Measurements from ENCODE around the gene KIF5A. TPM values are rescaled to one million over a fixed set of nuclear protein-coding genes. Genes with fewer than 3 reads are reported as not detected.
"Not testable (repeated sequence)": the region's sequence is repeated elsewhere in the genome, so short reads cannot be mapped to it uniquely, and the experiment has no call there.

The KIF5A gene
- total RNA-seq, 3 donors from 2014 or later, result 0.61 to 9.1 (median 1.2) TPM

GRCh38 chr12:57586128-57586527, 36.3 kb downstream of the KIF5A start:
- H3K36me3 ChIP-seq (ENCODE audit: low read depth), result no peaks in the 10 kb centered on the region
- TF ChIP-seq, protein P1, sequence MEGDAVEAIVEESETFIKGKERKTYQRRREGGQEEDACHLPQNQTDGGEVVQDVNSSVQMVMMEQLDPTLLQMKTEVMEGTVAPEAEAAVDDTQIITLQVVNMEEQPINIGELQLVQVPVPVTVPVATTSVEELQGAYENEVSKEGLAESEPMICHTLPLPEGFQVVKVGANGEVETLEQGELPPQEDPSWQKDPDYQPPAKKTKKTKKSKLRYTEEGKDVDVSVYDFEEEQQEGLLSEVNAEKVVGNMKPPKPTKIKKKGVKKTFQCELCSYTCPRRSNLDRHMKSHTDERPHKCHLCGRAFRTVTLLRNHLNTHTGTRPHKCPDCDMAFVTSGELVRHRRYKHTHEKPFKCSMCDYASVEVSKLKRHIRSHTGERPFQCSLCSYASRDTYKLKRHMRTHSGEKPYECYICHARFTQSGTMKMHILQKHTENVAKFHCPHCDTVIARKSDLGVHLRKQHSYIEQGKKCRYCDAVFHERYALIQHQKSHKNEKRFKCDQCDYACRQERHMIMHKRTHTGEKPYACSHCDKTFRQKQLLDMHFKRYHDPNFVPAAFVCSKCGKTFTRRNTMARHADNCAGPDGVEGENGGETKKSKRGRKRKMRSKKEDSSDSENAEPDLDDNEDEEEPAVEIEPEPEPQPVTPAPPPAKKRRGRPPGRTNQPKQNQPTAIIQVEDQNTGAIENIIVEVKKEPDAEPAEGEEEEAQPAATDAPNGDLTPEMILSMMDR (IDR thresholded peaks at IDR 0.05), result no peak
- ATAC-seq (no peak), DNase-seq (no peak)
- no peak overlapping the region for H3K4me3 ChIP-seq
- intact Hi-C loops (cut with DNase I, micrococcal nuclease), result no loop called here
- no peaks in the 10 kb centered on the region for H3K4me1 ChIP-seq (ENCODE audit: low read depth)
- no peaks in the 10 kb centered on the region for H3K9me3 ChIP-seq

DNA sequence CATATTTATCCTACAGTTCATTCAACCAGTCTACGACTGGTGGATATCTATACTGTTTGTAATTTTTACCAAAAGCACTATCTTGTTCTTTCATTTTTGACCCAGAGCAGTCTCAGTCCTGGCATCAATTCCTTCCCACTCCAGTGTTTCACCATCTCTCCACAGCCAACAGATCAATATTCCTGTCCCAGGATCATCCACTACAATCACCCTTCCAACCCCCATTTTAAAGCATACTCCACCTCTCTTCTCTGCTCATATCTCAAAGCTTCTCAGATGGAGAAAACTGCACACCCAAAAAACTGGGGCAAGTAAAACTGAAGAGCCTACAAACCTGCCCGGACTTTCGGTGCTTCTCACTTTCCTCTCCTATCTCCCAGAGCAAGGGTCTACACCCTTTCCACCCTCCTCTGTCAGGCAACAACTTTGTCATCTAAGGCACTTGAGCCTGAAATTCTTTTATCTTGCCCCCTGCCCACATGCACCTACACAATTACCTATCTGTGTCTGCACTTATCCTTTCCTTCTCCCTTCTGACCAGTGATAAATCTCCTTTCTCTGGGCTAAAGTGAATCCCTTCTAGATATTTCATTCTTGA, 37.1 kb downstream of the KIF5A start:
- TF ChIP-seq, protein P1 (IDR thresholded peaks at IDR 0.05), result no peak
- intact Hi-C loops (cut with DNase I, micrococcal nuclease), result no loop called here
- no peak for ATAC-seq
- H3K9me3 ChIP-seq, result no peaks in the 10 kb centered on the region
- DNase-seq, result no peak
- no peak overlapping the region for H3K4me3 ChIP-seq
- H3K36me3 ChIP-seq (ENCODE audit: low read depth), result no peaks in the 10 kb centered on the region
- H3K4me1 ChIP-seq (ENCODE audit: low read depth), result peaks cover 2% of the 10 kb centered on the region

DNA sequence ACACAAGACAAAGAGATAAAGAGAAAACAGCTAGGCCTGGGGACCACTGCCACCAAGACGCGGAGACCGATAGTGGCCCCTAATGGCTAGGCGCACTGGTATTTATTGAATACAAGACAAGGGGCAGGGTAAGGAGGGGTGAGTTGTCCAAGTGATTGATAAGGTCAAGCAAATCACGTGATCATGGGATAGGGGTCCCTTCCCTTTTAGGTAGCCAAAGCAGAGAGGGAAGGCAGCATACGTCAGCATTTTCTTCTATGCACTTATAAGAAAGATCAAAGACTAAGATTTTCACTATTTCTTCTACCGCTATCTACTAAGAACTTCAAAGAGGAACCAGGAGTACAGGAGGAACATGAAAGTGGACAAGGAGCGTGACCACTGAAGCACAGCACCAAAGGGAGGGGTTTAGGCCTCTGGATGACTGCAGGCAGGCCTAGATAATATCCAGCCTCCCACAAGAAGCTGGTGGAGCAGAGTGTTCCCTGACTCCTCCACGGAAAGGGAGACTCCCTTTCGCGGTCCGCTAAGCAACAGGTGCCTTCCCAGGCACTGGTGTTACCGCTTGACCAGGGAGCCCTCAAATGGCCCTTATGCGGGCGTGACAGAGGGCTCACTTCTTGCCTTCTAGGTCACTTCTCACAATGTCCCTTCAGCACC, 39.2 kb downstream of the KIF5A start:
- ATAC-seq; H3K4me3 ChIP-seq; H3K4me1 ChIP-seq (ENCODE audit: low read depth); DNase-seq; H3K9me3 ChIP-seq; H3K36me3 ChIP-seq (ENCODE audit: low read depth); intact Hi-C loops (cut with DNase I, micrococcal nuclease): not testable (repeated sequence)

GRCh38 chr12:57590479-57590863, 40.6 kb downstream of the KIF5A start:
- intact Hi-C loops (cut with DNase I, micrococcal nuclease), result no loop called here
- H3K9me3 ChIP-seq, result no peaks in the 10 kb centered on the region
- ATAC-seq (no peak), DNase-seq (no peak)
- TF ChIP-seq, protein P1 (IDR thresholded peaks at IDR 0.05), result no peak
- peaks cover 6% of the 10 kb centered on the region for H3K4me1 ChIP-seq (ENCODE audit: low read depth)
- no peaks in the 10 kb centered on the region for H3K36me3 ChIP-seq (ENCODE audit: low read depth)
- H3K4me3 ChIP-seq, result no peak overlapping the region

DNA sequence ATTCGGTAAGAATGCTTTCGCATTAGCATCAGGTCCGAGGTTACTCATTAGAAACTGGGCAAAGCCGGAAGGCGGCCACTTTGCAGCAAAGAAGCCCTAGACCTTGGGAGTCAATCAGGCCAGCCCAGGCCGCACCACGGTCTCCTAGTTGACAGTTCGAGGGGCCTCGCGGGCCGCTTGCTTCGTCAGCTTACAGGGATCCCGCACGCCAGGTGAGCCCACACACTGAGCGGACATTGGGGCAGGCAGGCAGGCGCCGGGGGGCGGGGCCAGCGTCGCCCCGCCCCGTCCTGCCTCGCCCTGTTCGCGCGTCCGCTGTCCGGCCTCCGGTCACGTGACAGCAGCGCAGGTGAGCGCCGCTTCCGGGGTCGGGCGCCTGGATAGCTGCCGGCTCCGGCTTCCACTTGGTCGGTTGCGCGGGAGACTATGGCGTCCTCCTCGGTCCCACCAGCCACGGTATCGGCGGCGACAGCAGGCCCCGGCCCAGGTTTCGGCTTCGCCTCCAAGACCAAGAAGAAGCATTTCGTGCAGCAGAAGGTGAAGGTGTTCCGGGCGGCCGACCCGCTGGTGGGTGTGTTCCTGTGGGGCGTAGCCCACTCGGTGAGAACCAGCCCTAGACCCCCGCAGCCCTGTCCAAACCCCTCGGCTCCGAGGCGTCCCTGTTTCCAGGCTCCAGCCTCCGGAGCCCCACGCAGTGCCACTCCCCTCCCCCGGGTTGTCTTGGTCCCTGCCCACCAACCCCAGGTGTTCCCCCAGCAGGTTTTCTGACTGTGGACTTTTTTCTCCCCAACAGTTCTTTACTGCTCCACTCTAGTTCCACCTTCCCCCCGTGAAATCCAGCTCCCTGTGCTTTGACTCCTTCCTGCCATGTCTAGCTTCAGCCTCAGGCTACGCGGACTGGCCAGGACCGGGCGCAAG, 41.3 kb downstream of the KIF5A start, which contains the start of gene PIP4K2C:
Gene PIP4K2C (plus strand): TSS at position 329 of the 918 bp plus-strand sequence. CDS start 98 bp downstream, at position 427.
- peak; percentile 99 for ATAC-seq
- no peaks in the 10 kb centered on the region for H3K9me3 ChIP-seq
- TF ChIP-seq, protein P1 (IDR thresholded peaks at IDR 0.05), result no peak
- peaks cover 6% of the 10 kb centered on the region for H3K4me1 ChIP-seq (ENCODE audit: low read depth)
- peak within 1 kb of the TSS; percentile 69 for H3K4me3 ChIP-seq
- no peaks in the 10 kb centered on the region for H3K36me3 ChIP-seq (ENCODE audit: low read depth)
- intact Hi-C loops (cut with DNase I, micrococcal nuclease), result no loop called here
- peak; percentile 87 to 93 (median 89) for DNase-seq

All from mucosa of descending colon (tissue), 3 donors.